SH-SY5Y (cell line): ENCODE measurements around the gene URI1.

Experiments
- GATA2 ChIP-seq: IDR thresholded peaks from 2 replicates; pipeline ENCODE4 v1.6.1; 2011; ENCODE audit warnings: mild to moderate bottlenecking, low read depth, low read length
- GATA3 ChIP-seq: IDR thresholded peaks from 2 replicates; pipeline ENCODE4 v1.6.1; 2011; ENCODE audit warnings: low read depth, mild to moderate bottlenecking, low read length, moderate library complexity

DNA sequence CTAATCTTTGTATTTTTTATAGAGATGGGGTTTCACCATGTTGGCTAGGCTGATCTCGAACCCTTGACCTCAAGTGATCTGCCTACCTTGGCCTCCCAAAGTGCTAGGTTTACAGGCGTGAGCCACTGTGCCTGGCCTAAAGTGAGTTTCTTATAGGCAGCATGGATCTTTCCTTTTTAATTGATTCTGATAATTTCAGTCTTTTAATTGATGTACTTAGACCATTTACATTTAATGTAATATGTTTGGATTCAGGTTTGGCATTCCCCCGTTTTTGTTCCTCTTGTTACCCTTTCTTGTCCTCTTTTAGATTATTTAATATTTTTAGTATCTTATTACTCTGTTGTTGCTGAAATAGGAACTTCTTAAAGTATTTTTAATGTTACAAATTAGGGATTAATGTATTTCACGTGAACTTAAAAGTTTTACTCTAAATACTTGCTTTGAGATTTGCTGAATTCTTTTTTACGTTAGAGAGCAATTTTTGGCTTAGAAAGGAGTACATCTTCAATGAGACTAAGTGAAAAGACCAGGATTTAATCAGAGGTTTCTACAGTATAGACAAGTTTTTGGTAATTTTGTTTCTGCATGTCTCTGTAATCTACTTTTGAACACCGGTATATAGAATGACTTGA lies 50.3 kb downstream of the URI1 start:
- no peak for TF ChIP-seq GATA2
- TF ChIP-seq GATA3, result no peak
